Vagina (tissue), 2 donors: Measurements from ENCODE around the gene LIN7C.

ENCODE experiments used
- CTCF ChIP-seq, 3 experiments: fragments of 450-650 bp in 2 of 3; fragments of 200-600 bp in 1 of 3; sonication (generic) in 1 of 3; IDR thresholded peaks; one replicate each; pipeline ENCODE4 v1.5.1; 2017 to 2019; ENCODE audit warnings: antibody characterized with exemption in 3 of 3, mild to moderate bottlenecking in 2 of 3, moderate library complexity in 2 of 3
- POLR2A ChIP-seq, 2 donors: fragments of 450-650 bp; IDR thresholded peaks; one replicate each; pipeline ENCODE4 v1.6.1; 2017; ENCODE audit warnings: antibody characterized with exemption in 2 of 2, mild to moderate bottlenecking in 2 of 2, moderate library complexity in 2 of 2
- POLR2AphosphoS5 ChIP-seq, 2 donors: sonication (generic); formaldehyde crosslinking; IDR thresholded peaks; one replicate each; pipeline ENCODE4 v1.9.0; 2017; ENCODE audit warnings: antibody characterized with exemption in 2 of 2, mild to moderate bottlenecking in 2 of 2, low read depth in 1 of 2; ENCODE audit not compliant: insufficient read depth in 1 of 2

- TF ChIP-seq CTCF (IDR thresholded peaks at IDR 0.05) (no peak), POLR2AphosphoS5 (IDR thresholded peaks at IDR 0.05; ENCODE audit: insufficient read depth in 1 of 2, low read depth in 1 of 2) (no peak), POLR2A (IDR thresholded peaks at IDR 0.05) (no peak)
Observed at GRCh38 chr11:27501100-27501499, 5.5 kb downstream of the LIN7C start.
